HCT116 (cell line): Measurements from ENCODE around the gene ARHGAP28. TPM values are rescaled to one million over a fixed set of nuclear protein-coding genes. Genes with fewer than 3 reads are reported as not detected.
"Not testable (repeated sequence)": the region's sequence is repeated elsewhere in the genome, so short reads cannot be mapped to it uniquely, and the experiment has no call there.

Experiments
- ATAC-seq: fragments of 200-7000 bp; cut with Tn5 transposase; 2 replicates; pipeline ENCODE4 v1.9.1; 2020; ENCODE audit warnings: mild to moderate bottlenecking, moderate library complexity
- BruUV-seq: library from RNA; stranded (reverse); fragments of 400-500 nt; replicated peaks from 2 replicates; lab custom pipeline; 2021; lab: Mats Ljungman, UMichigan
- CTCF ChIA-PET: fragments of 300-600 bp; sonication (Branson Sonifier 250); formaldehyde crosslinking; loops from one replicate; lab custom pipeline; 2021; ENCODE audit warnings: antibody characterized with exemption; lab: Charles Lee
- POLR2A ChIA-PET: fragments of 300-600, 350-600 bp; sonication (Branson Sonifier 250); formaldehyde crosslinking; loops from one replicate; lab custom pipeline; 2021; ENCODE audit warnings: antibody characterized with exemption; lab: Charles Lee
- RAD21 ChIA-PET, 2 experiments: fragments of 300-600 bp; sonication (Branson Sonifier 250); formaldehyde crosslinking; loops; one replicate each; lab custom pipeline; 2023; ENCODE audit warnings: low total read pairs in 2 of 2; ENCODE audit not compliant: uncharacterized antibody in 2 of 2, unreplicated experiment in 2 of 2, low non-redundant PET in 1 of 2; lab: Charles Lee
- DNase-seq: peaks from one replicate; pipeline ENCODE4 v3.0.0-alpha.2; 2010; ENCODE audit warnings: low read depth, low spot score
- H2AFZ ChIP-seq: fragments of 200-600 bp; shearing (Covaris generic), sonication (generic); 2 replicates; pipeline ENCODE4 v1.6.1; 2017; ENCODE audit warnings: low read depth, mixed run types, mixed read lengths, antibody characterized with exemption, low read length; ENCODE audit not compliant: poor library complexity, severe bottlenecking
- H3K27ac ChIP-seq: 2 replicates; pipeline ENCODE4 v1.5.1; 2012; ENCODE audit warnings: low read depth, low read length
- H3K27me3 ChIP-seq: fragments of 200-600 bp; sonication (generic); 2 replicates; pipeline ENCODE4 v1.6.1; 2016; ENCODE audit warnings: mixed run types, low read length, mixed read lengths; ENCODE audit not compliant: insufficient read depth
- H3K36me3 ChIP-seq, 2 experiments: fragments of 200-500 bp in 1 of 2; fragments of 200-600 bp in 1 of 2; sonication (Bioruptor generic) in 1 of 2; sonication (generic) in 1 of 2; 2 replicates each; pipeline versions ENCODE4 v1.5.1 to v1.6.1; 2014 to 2016; ENCODE audit warnings: low read length in 2 of 2, inconsistent platforms in 1 of 2, mixed read lengths in 1 of 2, mixed run types in 1 of 2; ENCODE audit not compliant: insufficient read depth in 2 of 2, control insufficient read depth in 1 of 2
- H3K4me1 ChIP-seq, 2 experiments: fragments of 200-600 bp in 1 of 2; sonication (generic) in 1 of 2; 2 replicates each; pipeline versions ENCODE4 v1.5.1 to v1.6.1; 2012 to 2017; ENCODE audit warnings: low read length in 2 of 2, inconsistent platforms in 1 of 2, mild to moderate bottlenecking in 1 of 2, mixed read lengths in 1 of 2, mixed run types in 1 of 2, moderate library complexity in 1 of 2; ENCODE audit not compliant: insufficient read depth in 2 of 2, control insufficient read depth in 1 of 2
- H3K4me2 ChIP-seq: fragments of 200-600 bp; sonication (generic); 2 replicates; pipeline ENCODE4 v1.6.1; 2017; ENCODE audit warnings: mixed run types, low read length, mixed read lengths
- H3K4me3 ChIP-seq, 2 experiments: fragments of 200-600 bp in 1 of 2; sonication (generic) in 1 of 2; replicated peaks in 1 of 2; 2 replicates each; pipeline ENCODE4 v1.5.1; 2011 to 2016; ENCODE audit warnings: low read length in 2 of 2, control low read depth in 1 of 2, low read depth in 1 of 2, mild to moderate bottlenecking in 1 of 2, mixed read lengths in 1 of 2, mixed run types in 1 of 2
- H3K79me2 ChIP-seq: fragments of 200-600 bp; sonication (generic); 2 replicates; pipeline ENCODE4 v1.6.1; 2017; ENCODE audit warnings: mild to moderate bottlenecking, mixed run types, low read length, moderate library complexity, mixed read lengths; ENCODE audit not compliant: insufficient read depth
- H3K9ac ChIP-seq: fragments of 200-600 bp; sonication (generic); 2 replicates; pipeline ENCODE4 v1.6.1; 2016; ENCODE audit warnings: low read length, mixed read lengths
- H3K9me2 ChIP-seq: fragments of 200-600 bp; sonication (generic), shearing (Covaris generic); 2 replicates; pipeline ENCODE4 v1.6.1; 2017; ENCODE audit warnings: mixed run types, mild to moderate bottlenecking, moderate library complexity; ENCODE audit not compliant: insufficient read depth
- H3K9me3 ChIP-seq, 2 experiments: fragments of 200-500 bp in 1 of 2; fragments of 200-600 bp in 1 of 2; sonication (Bioruptor generic) in 1 of 2; sonication (generic) in 1 of 2; 2 replicates each; pipeline ENCODE4 v1.6.1; 2014 to 2017; ENCODE audit warnings: low read length in 2 of 2, mixed read lengths in 2 of 2, inconsistent platforms in 1 of 2, low read depth in 1 of 2, mild to moderate bottlenecking in 1 of 2, mixed run types in 1 of 2, moderate library complexity in 1 of 2; ENCODE audit not compliant: control insufficient read depth in 1 of 2, insufficient read depth in 1 of 2
- H4K20me1 ChIP-seq: fragments of 200-600 bp; sonication (generic), shearing (Covaris generic); 2 replicates; pipeline ENCODE4 v1.6.1; 2017; ENCODE audit warnings: mixed run types, mild to moderate bottlenecking, moderate library complexity; ENCODE audit not compliant: insufficient read depth
- CBX3 ChIP-seq: IDR thresholded peaks from 2 replicates; pipeline ENCODE4 v1.6.1; 2012; ENCODE audit warnings: low read depth
- ELF1 ChIP-seq: IDR thresholded peaks from 2 replicates; pipeline ENCODE4 v1.6.1; 2012; ENCODE audit warnings: low read depth, borderline replicate concordance
- EZH2phosphoT487 ChIP-seq: fragments of 200-600 bp; IDR thresholded peaks from 2 replicates; pipeline ENCODE4 v1.6.1; 2018; ENCODE audit warnings: antibody characterized with exemption, borderline replicate concordance
- MAX ChIP-seq: IDR thresholded peaks from 2 replicates; pipeline ENCODE4 v1.6.1; 2012
- POLR2AphosphoS5 ChIP-seq: IDR thresholded peaks from 2 replicates; pipeline ENCODE4 v1.6.1; 2011; ENCODE audit warnings: mild to moderate bottlenecking, low read depth, low read length, moderate library complexity
- intact Hi-C: fragments of 100-400 bp; cut with micrococcal nuclease; formaldehyde crosslinking; loops from 2 replicates; pipeline ENCODE4 v1.10.0; 2022
- total RNA-seq: library from RNA; stranded (reverse); gene quantifications from one replicate; pipeline ENCODE4 v1.2.1, GENCODE V29; 2021; ENCODE audit not compliant: unreplicated experiment
- TF ChIP-seq, protein P1 (sequence below): IDR thresholded peaks from 2 replicates; pipeline ENCODE4 v1.6.1; 2012; ENCODE audit warnings: low read depth

The ARHGAP28 gene
- total RNA-seq, 1 experiment from 2014 or later, result not detected

- H3K9me2 ChIP-seq, CTCF ChIA-PET, H4K20me1 ChIP-seq, H3K4me2 ChIP-seq, H3K4me1 ChIP-seq, H3K4me3 ChIP-seq, POLR2A ChIA-PET, H3K36me3 ChIP-seq, H3K27me3 ChIP-seq, DNase-seq, BruUV-seq, RAD21 ChIA-PET, intact Hi-C loops, H3K79me2 ChIP-seq, H3K9ac ChIP-seq, H3K27ac ChIP-seq, ATAC-seq, H2AFZ ChIP-seq: not testable (repeated sequence)
- peaks cover 0 to 24% of the 10 kb centered on the region in 2 experiments; a peak in 3 of 4 replicates for H3K9me3 ChIP-seq
Observed at GRCh38 chr18:6827566-6827965, 98.0 kb downstream of the ARHGAP28 start.

DNA sequence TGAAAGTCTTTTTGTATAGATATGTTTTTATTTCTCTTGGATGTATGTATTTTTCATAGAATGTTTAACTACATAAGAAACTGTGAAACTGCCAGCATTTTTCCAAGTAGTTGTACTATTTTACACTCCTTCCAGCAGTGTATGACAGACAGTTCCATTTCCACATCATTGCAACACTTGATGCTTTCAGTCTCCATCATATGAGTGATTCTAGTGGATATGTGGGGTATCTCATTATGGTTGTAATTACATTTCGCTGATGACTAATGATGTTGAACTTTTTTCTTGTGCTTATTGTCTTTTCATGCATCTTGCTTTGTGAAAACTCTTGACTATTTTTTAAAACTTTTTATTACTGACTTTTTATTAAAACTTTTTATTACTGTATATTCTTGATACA, 101.4 kb downstream of the ARHGAP28 start:
- Histone ChIP-seq H3K4me2 (no peak overlapping the region), H3K79me2 (no peaks in the 10 kb centered on the region), H2AFZ (no peak overlapping the region), H3K9me3 (peaks cover 0 to 23% of the 10 kb centered on the region in 2 experiments; a peak in 3 of 4 replicates), H4K20me1 (no peaks in the 10 kb centered on the region), H3K9ac (no peak overlapping the region), H3K27me3 (no peaks in the 10 kb centered on the region), H3K9me2 (no peaks in the 10 kb centered on the region), H3K4me3 (no peak overlapping the region), H3K36me3 (no peaks in the 10 kb centered on the region), H3K4me1 (no peaks in the 10 kb centered on the region), H3K27ac (no peak overlapping the region)
- TF ChIP-seq EZH2phosphoT487 (no peak), MAX (no peak), POLR2AphosphoS5 (no peak), CBX3 (no peak), ELF1 (no peak)
- TF ChIP-seq, protein P1, sequence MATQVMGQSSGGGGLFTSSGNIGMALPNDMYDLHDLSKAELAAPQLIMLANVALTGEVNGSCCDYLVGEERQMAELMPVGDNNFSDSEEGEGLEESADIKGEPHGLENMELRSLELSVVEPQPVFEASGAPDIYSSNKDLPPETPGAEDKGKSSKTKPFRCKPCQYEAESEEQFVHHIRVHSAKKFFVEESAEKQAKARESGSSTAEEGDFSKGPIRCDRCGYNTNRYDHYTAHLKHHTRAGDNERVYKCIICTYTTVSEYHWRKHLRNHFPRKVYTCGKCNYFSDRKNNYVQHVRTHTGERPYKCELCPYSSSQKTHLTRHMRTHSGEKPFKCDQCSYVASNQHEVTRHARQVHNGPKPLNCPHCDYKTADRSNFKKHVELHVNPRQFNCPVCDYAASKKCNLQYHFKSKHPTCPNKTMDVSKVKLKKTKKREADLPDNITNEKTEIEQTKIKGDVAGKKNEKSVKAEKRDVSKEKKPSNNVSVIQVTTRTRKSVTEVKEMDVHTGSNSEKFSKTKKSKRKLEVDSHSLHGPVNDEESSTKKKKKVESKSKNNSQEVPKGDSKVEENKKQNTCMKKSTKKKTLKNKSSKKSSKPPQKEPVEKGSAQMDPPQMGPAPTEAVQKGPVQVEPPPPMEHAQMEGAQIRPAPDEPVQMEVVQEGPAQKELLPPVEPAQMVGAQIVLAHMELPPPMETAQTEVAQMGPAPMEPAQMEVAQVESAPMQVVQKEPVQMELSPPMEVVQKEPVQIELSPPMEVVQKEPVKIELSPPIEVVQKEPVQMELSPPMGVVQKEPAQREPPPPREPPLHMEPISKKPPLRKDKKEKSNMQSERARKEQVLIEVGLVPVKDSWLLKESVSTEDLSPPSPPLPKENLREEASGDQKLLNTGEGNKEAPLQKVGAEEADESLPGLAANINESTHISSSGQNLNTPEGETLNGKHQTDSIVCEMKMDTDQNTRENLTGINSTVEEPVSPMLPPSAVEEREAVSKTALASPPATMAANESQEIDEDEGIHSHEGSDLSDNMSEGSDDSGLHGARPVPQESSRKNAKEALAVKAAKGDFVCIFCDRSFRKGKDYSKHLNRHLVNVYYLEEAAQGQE, result no peak
- DNase-seq (no peak), ATAC-seq (no peak)
- intact Hi-C loops, result no loop called here
- POLR2A ChIA-PET, result no interaction called here
- no TSS peak for BruUV-seq
- CTCF ChIA-PET, result no interaction called here
- RAD21 ChIA-PET, result no interaction called here
